ENCODE results near the gene LRRC32.

GRCh38 chr11:76685237-76685636, 14.7 kb upstream of the LRRC32 start:
- no peak for TF ChIP-seq CTCF (IDR thresholded peaks at IDR 0.05; ENCODE audit: insufficient read depth, low read depth, low read length)
- no peak for TF ChIP-seq EZH2 (IDR thresholded peaks at IDR 0.05; ENCODE audit: insufficient read depth, low read length)

Data from astrocyte (in vitro differentiated cells and primary cell).